Activated CD8-positive, alpha-beta memory T cell treated with anti-CD3 and anti-CD28 coated beads for 36 hours (primary cell): ENCODE results near the gene TIRAP. TPM values are rescaled to one million over a fixed set of nuclear protein-coding genes. Genes with fewer than 3 reads are reported as not detected.

ENCODE experiments used
- CTCF ChIA-PET: fragments of 350-600 bp; sonication (Branson Sonifier 250); formaldehyde crosslinking; loops from one replicate; lab custom pipeline; 2021; ENCODE audit warnings: antibody characterized with exemption; lab: Charles Lee
- POLR2A ChIA-PET: fragments of 350-600 bp; sonication (Branson Sonifier 250); formaldehyde crosslinking; loops from one replicate; lab custom pipeline; 2021; ENCODE audit warnings: antibody characterized with exemption; lab: Charles Lee
- total RNA-seq, 2 experiments: library from RNA; stranded (reverse); gene quantifications; one replicate each; pipeline ENCODE4 v1.2.3, GENCODE V29; 2021

The TIRAP gene
- total RNA-seq, 2 experiments from 2014 or later: 9.8 to 10.1 TPM

DNA sequence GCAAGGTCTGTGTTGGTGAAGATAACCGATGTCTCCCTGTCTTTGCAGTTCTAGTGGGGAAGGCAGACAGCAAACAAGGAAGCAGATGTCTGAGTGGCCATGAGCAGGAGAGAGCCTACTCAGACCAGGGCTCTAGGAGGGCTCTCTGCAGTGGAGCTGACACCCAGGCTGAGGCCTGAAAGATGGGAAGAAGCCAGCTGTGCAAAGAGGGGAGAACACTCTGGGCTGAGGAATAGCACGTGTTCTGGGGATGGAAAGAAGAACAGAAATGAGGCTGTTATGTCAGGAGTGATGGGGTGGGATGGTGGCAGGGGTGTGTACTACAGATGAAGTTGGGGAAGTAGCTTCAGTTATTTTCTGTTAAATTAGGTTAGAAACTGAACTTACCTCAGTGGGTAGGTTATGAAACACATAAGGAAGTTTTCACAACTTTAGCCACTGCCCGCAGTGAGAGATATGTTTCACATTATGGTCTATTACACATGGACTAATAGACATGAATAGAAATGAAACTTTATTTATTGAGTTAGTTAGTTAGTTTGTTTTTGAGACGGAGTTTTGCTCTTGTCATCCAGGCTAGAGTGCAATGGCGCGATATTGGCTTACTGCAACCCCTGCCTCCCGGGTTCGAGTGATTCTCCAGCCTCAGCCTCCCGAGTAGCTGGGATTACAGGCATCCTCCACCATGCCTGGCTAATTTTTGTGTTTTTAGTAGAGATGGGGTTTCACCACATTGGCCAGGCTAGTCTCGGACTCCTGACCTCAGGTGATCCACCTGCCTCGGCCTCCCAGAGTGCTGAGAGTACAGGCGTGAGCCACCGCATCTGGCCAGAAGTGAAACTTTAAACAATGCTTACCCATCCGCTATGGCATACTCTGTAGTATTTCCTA, 28.8 kb downstream of the TIRAP start:
- ChIA-PET POLR2A (no interaction called here), CTCF (interaction anchor here (0.6 to 2.3 kb wide), 13 partner anchors 10 to 169 kb away, joined by 3 to 16 read pairs (median 4); partner anchors contain the start of gene ST3GAL4)

GRCh38 chr11:126312961-126313360, 30.1 kb downstream of the TIRAP start:
- CTCF ChIA-PET: interaction anchor here (1.3 kb wide), 1 partner anchor 168 kb away, joined by 3 read pairs; no protein-coding TSS in a partner anchor
- POLR2A ChIA-PET: no interaction called here

GRCh38 chr11:126313826-126314225, 30.9 kb downstream of the TIRAP start:
- ChIA-PET CTCF (no interaction called here), POLR2A (no interaction called here)

DNA sequence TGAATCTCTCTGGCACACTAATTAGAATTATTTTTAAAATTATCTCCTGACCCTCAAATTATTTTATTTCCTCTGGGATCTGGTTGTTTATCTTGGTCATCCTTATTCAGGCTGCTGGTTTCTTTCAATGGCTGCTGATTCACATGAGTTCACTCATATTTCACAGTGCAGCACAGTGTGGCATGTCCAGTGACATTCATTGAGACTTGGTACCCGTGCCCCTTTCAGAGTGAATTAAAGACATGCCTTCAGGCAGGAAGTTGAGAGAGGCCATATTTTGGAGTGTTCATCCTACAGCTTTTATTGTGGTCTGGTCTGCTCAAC, 34.5 kb downstream of the TIRAP start:
- ChIA-PET CTCF (no interaction called here), POLR2A (interaction anchor here (1.4 kb wide), 1 partner anchor 14 kb away, joined by 3 read pairs; the partner anchor contains the start of gene DCPS)

DNA sequence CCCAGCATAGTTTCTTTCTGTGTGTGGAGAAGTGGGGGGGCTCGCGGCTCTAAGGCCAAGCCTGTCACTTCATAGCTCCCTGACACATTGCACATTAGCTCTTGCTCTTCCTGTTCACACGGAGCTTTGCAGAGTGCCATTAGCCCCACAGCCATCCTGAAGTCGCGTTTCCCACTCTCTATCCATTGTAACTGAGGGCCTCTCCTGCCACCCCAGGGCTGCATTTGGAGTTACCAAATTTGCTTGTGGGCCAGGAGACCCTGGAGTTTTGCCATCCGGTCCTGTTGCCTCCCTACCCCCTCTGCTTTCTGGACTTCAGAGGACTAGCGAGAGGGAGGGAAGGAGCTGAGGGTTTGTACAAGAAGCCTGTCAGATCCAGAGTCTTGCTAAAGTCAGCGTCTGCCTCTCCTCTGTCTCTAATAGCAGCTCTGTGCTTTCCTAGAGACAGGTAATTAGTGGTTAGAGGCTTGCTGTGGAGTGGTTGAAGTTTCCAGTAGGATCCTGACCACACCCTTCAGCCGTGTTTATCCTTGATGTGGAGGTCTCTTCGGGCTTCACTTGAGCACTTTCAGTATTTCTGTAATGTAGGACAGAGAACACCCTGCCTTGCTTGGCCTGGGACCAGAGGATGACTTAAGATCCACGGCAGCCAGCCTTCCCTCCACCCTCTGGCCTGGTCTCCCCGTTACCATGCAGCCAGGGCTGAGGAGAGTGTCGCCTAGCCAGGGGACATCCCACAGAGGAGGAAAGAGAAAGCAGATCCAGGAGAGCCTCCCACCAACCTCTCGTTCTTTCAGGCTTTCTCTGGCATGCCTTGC, 35.1 kb downstream of the TIRAP start:
- POLR2A ChIA-PET: interaction anchor here (1.4 kb wide), 1 partner anchor 14 kb away, joined by 3 read pairs; the partner anchor contains the start of gene DCPS
- CTCF ChIA-PET: no interaction called here

DNA sequence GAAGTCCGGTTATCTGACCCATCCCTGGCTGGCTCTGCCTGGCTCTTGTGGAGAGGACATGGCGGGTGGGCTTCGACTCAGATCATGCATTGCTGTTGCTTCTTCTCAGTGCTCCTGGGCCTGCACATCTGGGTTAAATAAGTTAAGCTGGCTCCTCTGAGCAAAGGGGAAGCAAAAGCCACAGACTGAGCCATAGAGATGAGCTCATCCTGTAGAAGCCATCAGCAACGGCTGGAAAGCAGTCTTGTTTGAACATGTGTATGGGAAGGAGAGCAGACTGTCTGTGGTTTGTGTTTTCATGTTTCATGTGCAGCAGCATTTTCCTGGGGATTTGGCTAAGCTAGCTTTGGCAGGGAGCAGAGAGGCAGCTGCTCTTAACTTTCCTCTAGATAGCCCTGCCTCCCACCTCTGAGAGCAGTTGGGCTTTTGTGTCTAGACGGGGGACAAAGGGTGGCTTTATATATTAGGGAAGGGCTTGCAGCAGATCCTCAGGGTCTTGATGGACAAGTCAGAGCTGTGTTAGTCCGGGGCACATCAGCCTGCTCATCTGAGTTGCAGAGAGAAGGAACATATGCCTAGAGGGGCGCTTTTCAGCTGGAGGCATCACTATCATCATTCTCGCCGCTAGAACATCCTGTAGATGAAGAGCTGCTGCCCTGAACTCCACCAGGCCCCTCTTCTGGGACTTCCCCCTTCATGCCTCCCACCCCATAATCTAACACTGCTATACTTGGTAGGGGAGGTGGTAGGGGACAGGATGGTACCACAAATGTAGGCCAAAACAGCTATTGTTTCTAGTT, 35.9 kb downstream of the TIRAP start:
- POLR2A ChIA-PET: interaction anchor here (0.6 to 1.4 kb wide), 4 partner anchors 10 to 35 kb away, joined by 3 to 5 read pairs (median 3); partner anchors contain the start of genes DCPS and TIRAP
- CTCF ChIA-PET: no interaction called here

GRCh38 chr11:126319374-126319740, 36.5 kb downstream of the TIRAP start:
- ChIA-PET POLR2A (interaction anchor here (0.6 to 1.2 kb wide), 3 partner anchors 9 to 36 kb away, joined by 3 to 5 read pairs (median 3); partner anchors contain the start of genes DCPS and TIRAP), CTCF (no interaction called here)

DNA sequence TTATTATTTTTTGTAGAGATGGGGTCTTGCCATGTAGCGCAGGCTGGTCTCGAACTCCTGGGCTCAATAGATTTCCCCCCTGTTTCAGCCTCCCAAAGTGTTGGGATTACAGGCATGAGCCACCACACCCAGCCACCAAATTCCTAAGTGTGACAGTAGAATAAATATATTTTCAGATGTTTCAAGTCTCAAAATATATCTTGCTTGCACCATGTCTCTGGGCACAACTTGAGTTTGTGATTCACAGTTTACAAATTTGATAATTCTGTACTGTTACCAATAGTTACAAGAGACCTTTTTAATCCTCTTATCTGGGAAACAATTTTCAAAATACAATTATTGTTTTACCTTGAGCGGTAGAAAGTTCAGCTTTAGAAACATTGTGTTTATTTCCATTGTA, 40.1 kb downstream of the TIRAP start:
- ChIA-PET POLR2A (no interaction called here), CTCF (no interaction called here)

DNA sequence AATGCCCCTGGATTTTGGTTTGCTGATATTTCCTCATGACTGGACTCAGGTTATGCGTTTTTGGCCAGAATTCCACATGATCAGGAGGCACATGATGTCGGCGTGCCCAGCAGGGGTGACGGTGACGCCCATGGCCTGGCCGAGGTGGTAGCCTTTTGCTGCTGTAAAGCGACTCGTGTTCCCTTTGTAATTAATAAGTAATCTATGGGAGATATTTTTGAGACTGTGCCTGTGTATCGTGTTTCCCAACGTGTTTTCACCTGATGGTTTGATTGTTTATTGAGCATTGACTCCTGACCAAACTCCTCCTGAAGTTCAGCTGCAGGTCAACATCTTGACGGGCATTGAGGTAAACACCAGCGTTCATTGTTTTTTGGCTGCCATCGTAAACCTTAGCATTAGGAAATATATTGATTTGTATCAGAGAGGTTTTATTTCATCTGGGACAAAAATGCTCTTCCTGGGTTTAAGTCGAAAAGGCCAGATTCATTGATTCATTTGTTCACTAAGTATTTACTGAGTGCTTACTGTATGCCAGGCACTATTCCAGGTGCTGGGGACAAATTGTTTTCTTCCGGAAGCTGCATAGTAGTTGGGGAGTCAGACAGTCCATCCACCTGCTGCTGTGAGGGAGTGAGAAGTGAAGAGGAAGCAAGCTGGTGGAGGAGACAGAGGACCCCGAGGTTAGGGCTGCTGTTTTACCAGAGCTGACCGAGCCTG, 44.5 kb downstream of the TIRAP start:
- ChIA-PET POLR2A (no interaction called here), CTCF (interaction anchor here (1.0 kb wide), 1 partner anchor 17 kb away, joined by 3 read pairs; no protein-coding TSS in a partner anchor)

DNA sequence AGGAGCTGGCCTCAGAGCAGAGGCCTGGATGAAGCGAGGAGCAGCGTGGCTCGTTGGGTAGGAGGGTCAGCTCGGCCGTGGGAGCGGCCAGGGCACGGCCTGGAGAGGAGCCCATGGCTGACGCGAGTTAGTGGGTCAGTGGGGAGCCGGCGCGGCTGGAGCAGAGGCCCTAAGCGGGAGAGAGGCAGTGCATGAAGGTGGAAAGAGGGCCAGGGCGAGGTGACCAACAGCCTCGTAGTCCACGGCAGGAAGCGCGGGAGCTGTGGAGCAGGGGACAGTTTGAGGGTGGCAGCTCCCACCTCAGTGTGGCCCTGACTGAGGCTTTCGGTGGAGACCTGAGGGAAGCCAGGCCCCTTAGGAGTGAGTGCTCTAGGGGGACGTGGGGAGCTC, 45.1 kb downstream of the TIRAP start:
- ChIA-PET POLR2A (interaction anchor here (1.5 kb wide), 1 partner anchor 8 kb away, joined by 3 read pairs; no protein-coding TSS in a partner anchor), CTCF (interaction anchor here (1.0 kb wide), 1 partner anchor 18 kb away, joined by 3 read pairs; no protein-coding TSS in a partner anchor)

GRCh38 chr11:126328444-126328843, 45.6 kb downstream of the TIRAP start:
- POLR2A ChIA-PET: interaction anchor here (1.5 kb wide), 1 partner anchor 9 kb away, joined by 3 read pairs; no protein-coding TSS in a partner anchor
- CTCF ChIA-PET: no interaction called here

DNA sequence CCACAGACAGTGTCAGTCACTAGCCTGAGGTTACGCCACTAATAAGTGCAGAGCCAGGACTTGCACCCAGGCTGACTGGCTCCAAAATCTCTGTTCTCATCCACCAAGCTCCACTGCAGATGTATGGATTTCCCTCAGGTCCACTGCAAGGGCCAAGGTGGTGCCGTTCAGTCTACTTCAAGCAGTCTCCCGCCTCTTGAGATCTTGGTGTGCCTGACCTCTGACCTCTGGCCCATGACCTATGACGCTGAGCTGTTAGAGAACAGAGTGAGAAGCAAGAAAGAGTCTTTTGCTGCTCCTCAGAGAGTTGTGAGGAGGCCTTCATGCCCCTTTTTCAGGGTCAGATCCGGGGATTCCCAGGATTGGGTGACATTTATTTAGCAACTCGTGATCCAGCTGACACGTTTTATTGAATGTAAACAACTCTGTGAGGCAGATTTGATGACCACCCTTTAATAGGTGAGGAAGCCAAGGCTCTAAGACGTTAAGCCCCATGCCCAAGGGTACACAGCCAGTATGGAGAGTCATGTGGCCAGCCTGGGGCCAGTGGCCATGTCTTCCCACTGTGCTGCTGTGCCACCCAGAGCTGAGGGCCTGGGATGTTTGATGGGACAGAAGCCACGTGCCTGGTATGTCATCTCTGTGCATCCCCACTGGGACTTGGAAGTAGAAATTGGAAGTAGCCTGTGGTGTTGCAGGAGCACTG, 46.2 kb downstream of the TIRAP start:
- ChIA-PET CTCF (no interaction called here), POLR2A (interaction anchor here (1.5 kb wide), 1 partner anchor 10 kb away, joined by 3 read pairs; no protein-coding TSS in a partner anchor)

GRCh38 chr11:126329644-126330211, 46.8 kb downstream of the TIRAP start:
- CTCF ChIA-PET: no interaction called here
- POLR2A ChIA-PET: interaction anchor here (1.5 kb wide), 1 partner anchor 10 kb away, joined by 3 read pairs; no protein-coding TSS in a partner anchor

DNA sequence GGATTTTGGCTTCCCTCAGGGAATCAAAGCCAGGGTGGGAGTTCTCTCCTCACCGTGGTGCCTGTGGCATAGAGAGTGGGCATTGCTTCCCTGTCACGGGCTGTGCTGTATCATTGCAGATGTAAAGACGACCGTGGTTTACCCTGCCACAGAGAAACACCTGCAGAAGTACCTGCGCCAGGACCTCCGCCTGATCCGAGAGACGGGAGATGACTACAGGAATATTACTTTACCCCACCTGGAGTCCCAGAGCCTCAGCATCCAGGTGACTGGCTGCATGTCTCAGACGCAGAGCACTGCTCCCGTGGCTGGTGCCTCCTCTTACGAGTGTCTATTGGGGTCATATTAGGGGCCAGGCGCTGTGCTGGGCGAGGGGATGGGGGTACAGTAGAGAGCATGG, 48.4 kb downstream of the TIRAP start:
- ChIA-PET CTCF (no interaction called here), POLR2A (no interaction called here)

DNA sequence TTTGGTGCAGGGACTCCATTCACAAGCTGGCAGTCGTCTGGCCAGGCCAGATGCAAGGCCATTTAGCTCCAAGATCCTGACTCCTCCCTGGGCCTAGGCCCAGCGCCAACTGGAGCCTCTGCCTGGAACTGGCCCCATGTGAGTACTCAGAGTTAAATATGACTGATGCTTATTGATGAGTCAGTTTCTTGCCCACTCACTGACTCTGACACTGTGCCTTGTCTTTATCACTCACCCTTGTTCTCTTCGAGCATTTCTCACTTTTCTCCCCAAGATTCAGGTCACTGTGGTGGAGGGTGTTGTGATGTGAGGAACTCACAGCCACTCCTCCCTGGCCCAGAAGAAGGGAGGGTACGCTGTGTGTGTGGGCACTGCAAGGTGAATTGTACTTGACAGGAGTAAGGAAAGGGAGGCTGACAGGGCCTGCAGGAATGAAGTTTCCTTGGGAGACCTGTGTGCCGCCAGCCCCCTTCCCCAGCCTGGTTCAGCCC, 49.4 kb downstream of the TIRAP start:
- ChIA-PET POLR2A (interaction anchor here (0.6 kb wide), 1 partner anchor 1706 kb away, joined by 3 read pairs; no protein-coding TSS in a partner anchor), CTCF (no interaction called here)

DNA sequence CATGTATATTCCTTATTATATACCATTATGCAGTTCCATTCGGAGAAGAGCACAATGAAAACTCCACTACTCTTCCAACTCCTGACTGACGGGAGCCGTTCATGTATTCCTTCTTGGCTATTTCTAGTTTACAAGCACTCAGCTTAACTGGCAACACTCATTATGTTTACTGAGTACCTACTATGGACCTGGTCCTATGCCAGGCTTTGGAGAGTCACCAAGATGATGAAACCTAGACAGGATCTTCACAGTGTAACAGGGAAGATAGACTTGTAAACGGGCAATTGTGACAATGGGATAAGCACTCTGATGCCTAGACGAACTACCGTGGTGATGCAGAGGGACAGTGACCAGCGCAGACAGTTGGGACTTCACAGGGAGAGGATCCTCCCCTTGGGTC, 50.2 kb downstream of the TIRAP start:
- ChIA-PET CTCF (no interaction called here), POLR2A (no interaction called here)
